H1 (cell line): ENCODE measurements around the gene CD200. TPM values are rescaled to one million over a fixed set of nuclear protein-coding genes. Genes with fewer than 3 reads are reported as not detected.

ENCODE experiments used
- CTCF ChIA-PET: fragments of 300-600 bp; sonication (Branson Sonifier 250); formaldehyde crosslinking; loops from one replicate; lab custom pipeline; 2021; ENCODE audit not compliant: partially characterized antibody; lab: Charles Lee
- POLR2A ChIA-PET: fragments of 300-600 bp; sonication (Branson Sonifier 250); formaldehyde crosslinking; loops from one replicate; lab custom pipeline; 2021; ENCODE audit warnings: inconsistent platforms; ENCODE audit not compliant: partially characterized antibody; lab: Charles Lee
- DNase-seq, 2 experiments: peaks; one replicate each; pipeline versions ENCODE4 v3.0.0 to v3.0.0-alpha.2; 2010 to 2022; ENCODE audit warnings: low spot score in 2 of 2, low read depth in 1 of 2, mixed read lengths in 1 of 2
- FAIRE-seq: peaks from 2 replicates; lab custom pipeline; 2011; peaks lifted over from hg19 to GRCh38; lab: Jason Lieb, UNC
- H2AFZ ChIP-seq: 2 replicates; pipeline ENCODE4 v1.8.1; 2012; ENCODE audit warnings: low read length, inconsistent platforms
- H2AK5ac ChIP-seq: 2 replicates; pipeline ENCODE4 v1.6.1; 2013; ENCODE audit warnings: low read depth, low read length
- H2BK120ac ChIP-seq: replicated peaks from 2 replicates; pipeline ENCODE3; 2013; ENCODE audit warnings: low read depth, low read length, inconsistent platforms
- H2BK12ac ChIP-seq: 2 replicates; pipeline ENCODE4 v1.6.1; 2013; ENCODE audit warnings: low read depth, low read length
- H2BK15ac ChIP-seq: 2 replicates; pipeline ENCODE4 v1.6.1; 2013; ENCODE audit warnings: low read length
- H2BK20ac ChIP-seq: 2 replicates; pipeline ENCODE4 v1.6.1; 2013; ENCODE audit warnings: low read length
- H2BK5ac ChIP-seq: 2 replicates; pipeline ENCODE4 v1.6.1; 2013; ENCODE audit warnings: low read depth, low read length
- H3K14ac ChIP-seq: 2 replicates; pipeline ENCODE4 v1.6.1; 2013; ENCODE audit warnings: inconsistent platforms; ENCODE audit not compliant: insufficient read length
- H3K18ac ChIP-seq: 2 replicates; pipeline ENCODE4 v1.6.1; 2013; ENCODE audit warnings: low read length; ENCODE audit errors: extremely low read depth
- H3K23ac ChIP-seq: 2 replicates; pipeline ENCODE4 v1.6.1; 2013; ENCODE audit warnings: inconsistent platforms; ENCODE audit not compliant: insufficient read length
- H3K23me2 ChIP-seq: 2 replicates; pipeline ENCODE4 v1.6.1; 2013; ENCODE audit warnings: low read depth, low read length
- H3K27ac ChIP-seq: 2 replicates; pipeline ENCODE4 v1.6.1; 2011; ENCODE audit warnings: low read depth, low read length, inconsistent platforms
- H3K27me3 ChIP-seq, 4 experiments: replicated peaks in 1 of 4; 1 replicate in 1 of 4; 2 replicates in 3 of 4; pipeline versions ENCODE4 v1.6.1 to v1.8.1; 2011 to 2013; ENCODE audit warnings: low read length in 3 of 4, mild to moderate bottlenecking in 3 of 4, inconsistent platforms in 2 of 4, mixed read lengths in 2 of 4, moderate library complexity in 1 of 4; ENCODE audit not compliant: control insufficient read depth in 3 of 4, insufficient read depth in 3 of 4; ENCODE audit errors: extremely low read depth in 1 of 4
- H3K36me3 ChIP-seq, 4 experiments: 2 replicates each; pipeline versions ENCODE4 v1.6.1 to v1.8.1; 2011 to 2013; ENCODE audit warnings: mild to moderate bottlenecking in 4 of 4, low read length in 3 of 4, moderate library complexity in 2 of 4, control low read depth in 1 of 4, inconsistent platforms in 1 of 4; ENCODE audit not compliant: insufficient read depth in 4 of 4, control insufficient read depth in 2 of 4
- H3K4ac ChIP-seq: replicated peaks from 2 replicates; pipeline ENCODE3; 2013; ENCODE audit warnings: low read length, low read depth, mixed read lengths, inconsistent platforms; ENCODE audit not compliant: insufficient read length
- H3K4me1 ChIP-seq, 4 experiments: replicated peaks in 1 of 4; 1 replicate in 1 of 4; 2 replicates in 3 of 4; pipeline versions ENCODE4 v1.6.1 to v1.8.1; 2011 to 2013; ENCODE audit warnings: low read length in 3 of 4, inconsistent platforms in 2 of 4, mixed read lengths in 1 of 4; ENCODE audit not compliant: insufficient read depth in 4 of 4, control insufficient read depth in 3 of 4
- H3K4me2 ChIP-seq, 2 experiments: 2 replicates each; pipeline versions ENCODE4 v1.6.1 to v1.8.1; 2011 to 2013; ENCODE audit warnings: low read depth in 2 of 2, low read length in 2 of 2, control low read depth in 1 of 2, inconsistent platforms in 1 of 2, mild to moderate bottlenecking in 1 of 2; ENCODE audit not compliant: insufficient read depth in 1 of 2
- H3K4me3 ChIP-seq, 4 experiments: fragments of 200-600, 300-600 bp in 1 of 4; sonication (generic), shearing (Covaris generic), sonication (Bioruptor Twin) in 1 of 4; 2 replicates each; pipeline versions ENCODE4 v1.5.1 to v1.8.1; 2011 to 2016; ENCODE audit warnings: low read length in 4 of 4, low read depth in 3 of 4, control low read depth in 2 of 4, inconsistent platforms in 2 of 4, mild to moderate bottlenecking in 2 of 4, mixed read lengths in 1 of 4, moderate library complexity in 1 of 4; ENCODE audit not compliant: insufficient read depth in 2 of 4; ENCODE audit errors: extremely low read depth in 1 of 4
- H3K56ac ChIP-seq: replicated peaks from 2 replicates; pipeline ENCODE3; 2013; ENCODE audit warnings: low read depth, mild to moderate bottlenecking, mixed read lengths, low read length, inconsistent platforms; ENCODE audit not compliant: insufficient read length
- H3K79me1 ChIP-seq: 2 replicates; pipeline ENCODE4 v1.6.1; 2013; ENCODE audit warnings: low read depth, low read length, control low read depth
- H3K79me2 ChIP-seq, 2 experiments: 2 replicates each; pipeline versions ENCODE4 v1.6.1 to v1.8.1; 2012 to 2013; ENCODE audit warnings: low read length in 2 of 2, mild to moderate bottlenecking in 2 of 2, inconsistent platforms in 1 of 2; ENCODE audit not compliant: insufficient read depth in 2 of 2, control insufficient read depth in 1 of 2
- H3K9ac ChIP-seq, 4 experiments: replicated peaks in 1 of 4; 1 replicate in 1 of 4; 2 replicates in 3 of 4; pipeline versions ENCODE4 v1.6.1 to v1.8.1; 2011 to 2013; ENCODE audit warnings: low read depth in 3 of 4, low read length in 3 of 4, control low read depth in 2 of 4, mild to moderate bottlenecking in 2 of 4, moderate library complexity in 2 of 4, inconsistent platforms in 1 of 4; ENCODE audit errors: extremely low read depth in 1 of 4
- H3K9me3 ChIP-seq, 2 experiments: 2 replicates each; pipeline versions ENCODE4 v1.6.1 to v1.8.1; 2012 to 2013; ENCODE audit warnings: mild to moderate bottlenecking in 2 of 2, moderate library complexity in 2 of 2, control low read depth in 1 of 2, inconsistent platforms in 1 of 2, low read depth in 1 of 2, low read length in 1 of 2, mixed read lengths in 1 of 2; ENCODE audit not compliant: insufficient read depth in 2 of 2
- H4K20me1 ChIP-seq, 2 experiments: replicated peaks in 1 of 2; 2 replicates each; pipeline versions ENCODE3 to v1.8.1; 2011 to 2013; ENCODE audit warnings: inconsistent platforms in 2 of 2, low read length in 2 of 2, mild to moderate bottlenecking in 1 of 2; ENCODE audit not compliant: insufficient read depth in 2 of 2, control insufficient read depth in 1 of 2
- H4K5ac ChIP-seq: 2 replicates; pipeline ENCODE4 v1.6.1; 2013; ENCODE audit warnings: low read length, low read depth, mixed read lengths, inconsistent platforms; ENCODE audit not compliant: insufficient read length
- H4K8ac ChIP-seq: 2 replicates; pipeline ENCODE4 v1.8.0; 2013; ENCODE audit warnings: mild to moderate bottlenecking, moderate library complexity, low read length, inconsistent platforms; ENCODE audit not compliant: insufficient read depth; ENCODE audit errors: extremely low read depth
- H4K91ac ChIP-seq: replicated peaks from 2 replicates; pipeline ENCODE3; 2013; ENCODE audit warnings: low read length, mixed read lengths, inconsistent platforms; ENCODE audit not compliant: insufficient read length
- SIN3A ChIP-seq, 2 experiments: IDR thresholded peaks in 1 of 2; conservative IDR thresholded peaks in 1 of 2; 2 replicates each; pipeline ENCODE4 v1.6.1; 2011 to 2012; ENCODE audit warnings: low read length in 2 of 2, improper control_type of control experiment in 1 of 2, low read depth in 1 of 2, mild to moderate bottlenecking in 1 of 2
- SRF ChIP-seq: IDR thresholded peaks from 2 replicates; pipeline ENCODE4 v1.6.1; 2011; ENCODE audit warnings: mild to moderate bottlenecking, low read depth, low read length, moderate library complexity
- WGBS, 2 experiments: shearing (Covaris generic) in 1 of 2; methylation state at CpG; one replicate each; pipeline versions ENCODE4 v1.1.6 to v1.1.7; 2013 to 2015; ENCODE audit warnings: low lambda C conversion rate in 2 of 2, mixed read lengths in 2 of 2, inconsistent platforms in 1 of 2, low coverage in 1 of 2, missing lambda C conversion rate in 1 of 2; ENCODE audit not compliant: insufficient replicate concordance in 2 of 2, insufficient coverage in 1 of 2, insufficient read length in 1 of 2; ENCODE audit errors: extremely low coverage in 1 of 2, missing lambda C conversion rate in 1 of 2; 5-methylcytosine and 5-hydroxymethylcytosine counted together
- polyA plus RNA-seq, 7 experiments: library from polyadenylated mRNA; depleted of rRNA in 3 of 7; stranded (reverse) in 5 of 7; unstranded in 2 of 7; fragments of >200 nt in 5 of 7; fragments of 200-250 nt in 2 of 7; gene quantifications; 1 replicate in 5 of 7; 2 replicates in 1 of 7; 4 replicates in 1 of 7; pipeline versions ENCODE4 v1.2.1 to v1.2.3, GENCODE V29; 2011 to 2013; ENCODE audit warnings: missing spikeins in 2 of 7, mixed read lengths in 2 of 7
- total RNA-seq: library from RNA; stranded (reverse); fragmentation: NEBNext Ultra II Directional; extraction: Animal tissue kit (Norgen Biotek cat#: 25700); gene quantifications from 2 replicates; pipeline ENCODE4 v1.2.1, GENCODE V29; 2021

CD200 gene
- total and polyA plus RNA-seq, 2 of the 8 experiments (the other 6 are each of a cell fraction or from before 2014, with no cell fraction given), result 45.8 to 50.2 TPM

DNA sequence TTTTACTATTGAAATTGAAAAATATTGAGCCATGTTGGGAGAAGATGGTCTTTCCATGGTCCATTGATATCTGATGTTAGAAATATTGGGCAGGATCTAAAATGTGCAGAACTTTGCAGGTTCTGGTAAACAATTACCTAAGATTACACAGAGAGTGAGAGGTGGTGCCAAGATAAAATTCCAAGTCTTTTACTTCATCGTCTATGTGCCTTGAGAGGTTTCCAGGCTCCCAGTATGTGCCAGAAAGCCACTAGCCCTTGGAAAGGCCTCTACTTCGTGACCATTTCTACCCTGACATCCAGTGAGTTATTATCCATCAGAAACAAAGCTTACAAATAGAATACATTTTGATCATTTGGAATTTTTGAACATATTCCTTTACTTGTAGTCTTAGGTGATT, 27.6 kb downstream of the CD200 start:
- Histone ChIP-seq H3K9ac (no peak overlapping the region), H2AK5ac (no peak overlapping the region), H3K9me3 (no peaks in the 10 kb centered on the region), H3K23ac (no peak overlapping the region), H3K4me3 (no peak overlapping the region), H2BK15ac (no peak overlapping the region), H3K14ac (no peak overlapping the region), H4K5ac (no peak overlapping the region), H3K27me3 (no peaks in the 10 kb centered on the region), H3K27ac (no peak overlapping the region), H3K18ac (no peak overlapping the region), H2BK20ac (no peak overlapping the region), H3K4me2 (no peak overlapping the region)
- FAIRE-seq (no peak), DNase-seq (no peak)
- TF ChIP-seq SRF, result no peak
- TF ChIP-seq SIN3A (conservative IDR thresholded peaks at IDR 0.05 in 1 of 2, IDR thresholded peaks at IDR 0.05 in 1 of 2; ENCODE audit: low read depth in 1 of 2, low read length in 2 of 2), result no peak
- TF ChIP-seq, all 59 proteins: peak for 0
- POLR2A ChIA-PET, result interaction anchor here (1.3 to 1.5 kb wide), 2 partner anchors 9 to 25 kb away, joined by 3 read pairs; no protein-coding TSS in a partner anchor
- Histone ChIP-seq H3K36me3 (peaks cover 7 to 48% (median 30%) of the 10 kb centered on the region in 4 experiments; a peak in 7 of 8 replicates), H3K79me1 (no peaks in the 10 kb centered on the region; the same call in 1 of the 2 replicates), H2BK120ac (no peak overlapping the region), H4K91ac (no peak overlapping the region), H3K56ac (no peak overlapping the region), H3K79me2 (peaks cover 0 to 2% of the 10 kb centered on the region in 2 experiments; a peak in 1 of 4 replicates), H2AFZ (no peak overlapping the region), H2BK12ac (no peak overlapping the region), H4K8ac (no peak overlapping the region), H3K23me2 (0 out of 2 replicates have a peak, but pooled peaks cover 2% of the 10 kb centered on the region), H2BK5ac (no peak overlapping the region), H3K4ac (no peak overlapping the region), H3K4me1 (peaks cover 0 to 11% (median 2%) of the 10 kb centered on the region in 4 experiments; a peak in 5 of 7 replicates), H4K20me1 (no peaks in the 10 kb centered on the region)
- WGBS, 2 experiments, result 97% methylated on average over 2 of the region's 2 CpGs; no CpG with 5 or more reads in 1 of the 2 experiments
- CTCF ChIA-PET, result interaction anchor here (0.7 to 3.0 kb wide), 3 partner anchors 20 to 76 kb away, joined by 4 to 14 read pairs (median 7); no protein-coding TSS in a partner anchor
